ENCODE results near the gene ITGA8. TPM values are rescaled to one million over a fixed set of nuclear protein-coding genes. Genes with fewer than 3 reads are reported as not detected.
"Not testable (repeated sequence)": the region's sequence is repeated elsewhere in the genome, so short reads cannot be mapped to it uniquely, and the experiment has no call there.

The ITGA8 gene
- total RNA-seq, 1 donor from 2014 or later = not detected

DNA sequence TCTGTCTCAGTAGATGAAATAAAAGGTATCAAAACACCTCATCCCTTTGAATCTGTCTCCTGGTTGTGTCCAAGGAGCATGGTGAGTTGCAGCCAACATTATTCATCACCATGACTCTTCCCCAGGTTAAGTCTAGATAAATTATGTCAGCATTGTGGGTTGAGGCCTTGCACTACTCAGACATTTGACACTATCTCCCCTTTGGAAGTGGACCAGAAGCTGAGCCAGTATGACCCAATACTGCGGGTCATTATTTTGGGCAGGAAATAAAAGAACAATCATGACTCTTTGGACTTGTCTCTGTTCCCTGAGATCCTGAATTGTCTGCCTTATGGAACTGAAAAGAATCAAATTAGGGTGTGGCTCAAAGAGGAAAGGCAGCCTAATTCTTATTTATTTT is 180.5 kb downstream of the ITGA8 start:
- H3K4me3 Mint-ChIP-seq = no peak overlapping the region
- no peak for DNase-seq
- H3K9me3 Mint-ChIP-seq = no peaks in the 10 kb centered on the region
- H3K27ac Mint-ChIP-seq = no peak overlapping the region
- H3K4me1 Mint-ChIP-seq = no peaks in the 10 kb centered on the region
- H3K27me3 Mint-ChIP-seq = no peaks in the 10 kb centered on the region
- intact Hi-C loops (cut with micrococcal nuclease) = no loop called here
- H3K36me3 Mint-ChIP-seq (ENCODE audit: low read depth) = no peaks in the 10 kb centered on the region

DNA sequence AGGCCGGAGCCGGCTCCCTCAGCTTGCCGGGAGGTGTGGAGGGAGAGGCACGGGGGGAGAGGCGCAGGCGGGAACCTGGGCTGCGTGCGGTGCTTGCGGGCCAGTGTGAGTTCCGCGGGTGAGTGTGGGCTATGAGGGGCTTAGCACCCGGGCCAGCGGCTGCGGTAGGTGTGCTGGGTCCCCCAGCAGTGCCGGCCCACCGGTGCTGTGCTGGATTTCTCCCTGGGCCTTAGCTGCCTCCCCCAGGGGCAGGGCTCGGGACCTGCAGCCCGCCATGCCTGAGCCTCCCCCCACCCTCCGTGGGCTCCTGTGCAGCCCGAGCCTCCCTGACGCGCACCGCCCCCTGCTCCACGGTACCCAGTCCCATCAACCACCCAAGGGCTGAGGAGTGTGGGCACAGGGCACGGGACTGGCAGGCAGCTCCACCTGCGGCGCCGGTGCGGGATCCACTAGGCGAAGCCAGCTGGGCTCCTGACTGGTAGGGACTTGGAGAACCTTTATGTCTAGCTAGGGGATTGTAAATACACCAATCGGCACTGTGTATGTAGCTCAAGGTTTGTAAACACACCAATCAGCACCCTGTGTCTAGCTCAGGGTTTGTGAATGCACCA is 184.7 kb downstream of the ITGA8 start:
- intact Hi-C loops (cut with micrococcal nuclease); H3K4me1 Mint-ChIP-seq; DNase-seq; H3K36me3 Mint-ChIP-seq (ENCODE audit: low read depth); H3K27me3 Mint-ChIP-seq; H3K4me3 Mint-ChIP-seq; H3K27ac Mint-ChIP-seq; H3K9me3 Mint-ChIP-seq: not testable (repeated sequence)

DNA sequence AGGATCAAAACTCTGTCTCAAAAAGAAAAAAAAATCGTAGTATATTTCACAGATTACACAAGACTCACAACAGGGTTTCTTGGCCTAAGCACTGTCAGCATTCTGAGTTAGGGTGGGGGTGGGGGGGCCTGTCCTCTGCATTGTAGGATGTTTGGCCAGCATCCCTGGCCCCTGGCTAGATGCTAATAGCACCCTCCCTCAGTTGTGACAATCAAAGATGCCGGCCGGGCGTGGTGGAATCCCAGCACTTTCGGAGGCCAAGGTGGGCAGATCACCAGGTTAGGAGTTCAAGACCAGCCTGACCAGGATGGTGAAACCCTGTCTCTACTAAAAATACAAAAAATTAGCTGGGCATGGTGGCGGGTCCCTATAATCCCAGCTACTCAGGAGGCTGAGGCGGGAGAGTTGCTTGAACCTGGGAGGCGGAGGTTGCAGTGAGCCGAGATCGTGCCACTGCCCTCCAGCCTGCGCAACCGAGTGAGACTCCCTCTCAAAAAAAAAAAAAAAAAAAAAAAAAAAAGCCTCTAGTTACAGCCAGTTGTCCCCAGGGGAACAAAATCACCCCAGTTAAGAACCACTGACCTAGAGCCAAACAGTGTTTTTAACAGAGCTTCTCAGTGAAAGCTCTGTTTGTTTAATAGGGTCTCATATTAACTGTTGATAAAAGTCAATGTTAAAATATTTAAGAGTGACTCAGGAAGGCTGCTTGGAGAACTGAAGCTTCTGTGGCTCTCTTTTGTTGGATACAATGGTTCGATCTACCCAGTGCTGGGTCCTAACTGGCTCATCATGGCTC is 187.6 kb downstream of the ITGA8 start:
- intact Hi-C loops (cut with micrococcal nuclease) = no loop called here
- Mint-ChIP-seq H3K27ac (no peak overlapping the region), H3K4me1 (no peaks in the 10 kb centered on the region), H3K27me3 (peaks cover 1% of the 10 kb centered on the region), H3K9me3 (no peaks in the 10 kb centered on the region), H3K36me3 (ENCODE audit: low read depth) (no peaks in the 10 kb centered on the region), H3K4me3 (no peak overlapping the region)
- no peak for DNase-seq

DNA sequence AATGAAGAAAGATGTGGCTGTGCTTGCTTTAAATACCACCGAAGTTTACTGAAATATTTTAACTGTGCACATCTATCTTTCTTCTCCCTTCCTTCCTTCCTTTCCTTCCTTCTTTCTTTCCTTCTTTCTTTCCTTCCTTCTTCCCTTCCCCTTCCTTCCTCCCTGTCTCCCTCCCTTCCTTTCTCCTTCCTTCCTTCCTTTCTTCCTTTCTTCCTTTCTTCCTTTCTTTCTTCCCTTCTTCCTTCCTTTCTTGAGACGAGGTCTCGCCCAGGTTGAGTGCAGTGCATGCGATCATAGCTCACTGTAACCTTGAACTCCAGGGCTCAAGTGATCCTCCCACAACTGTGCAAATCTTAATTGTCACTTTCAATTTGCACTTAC is 190.9 kb downstream of the ITGA8 start:
- DNase-seq = no peak
- intact Hi-C loops (cut with micrococcal nuclease) = no loop called here
- Mint-ChIP-seq H3K27me3 (peaks cover 1% of the 10 kb centered on the region), H3K4me3 (no peak overlapping the region), H3K9me3 (no peaks in the 10 kb centered on the region), H3K36me3 (ENCODE audit: low read depth) (no peaks in the 10 kb centered on the region), H3K27ac (no peak overlapping the region), H3K4me1 (no peaks in the 10 kb centered on the region)

DNA sequence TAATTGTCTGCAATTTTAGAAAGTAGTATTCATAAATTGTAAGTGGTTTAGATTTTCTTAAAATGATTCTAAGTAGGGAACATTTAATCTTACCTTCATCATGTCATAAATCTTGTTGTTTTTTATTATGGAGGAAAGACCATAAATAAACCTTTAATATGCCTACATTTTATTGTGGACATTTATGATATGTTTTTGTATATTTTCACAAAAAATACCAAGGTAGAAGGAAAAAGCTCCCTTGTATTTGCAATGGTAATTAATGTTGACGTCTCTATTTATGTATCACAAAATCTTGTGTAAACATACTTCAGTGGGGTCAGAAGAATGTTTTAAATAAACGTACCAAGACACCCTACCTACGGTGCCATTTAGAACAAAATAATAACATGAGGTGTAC is 193.0 kb downstream of the ITGA8 start:
- H3K9me3 Mint-ChIP-seq = no peaks in the 10 kb centered on the region
- no peak overlapping the region for H3K27ac Mint-ChIP-seq
- DNase-seq = no peak
- intact Hi-C loops (cut with micrococcal nuclease) = no loop called here
- H3K27me3 Mint-ChIP-seq = peaks cover 1% of the 10 kb centered on the region
- no peaks in the 10 kb centered on the region for H3K36me3 Mint-ChIP-seq (ENCODE audit: low read depth)
- no peaks in the 10 kb centered on the region for H3K4me1 Mint-ChIP-seq
- H3K4me3 Mint-ChIP-seq = no peak overlapping the region

DNA sequence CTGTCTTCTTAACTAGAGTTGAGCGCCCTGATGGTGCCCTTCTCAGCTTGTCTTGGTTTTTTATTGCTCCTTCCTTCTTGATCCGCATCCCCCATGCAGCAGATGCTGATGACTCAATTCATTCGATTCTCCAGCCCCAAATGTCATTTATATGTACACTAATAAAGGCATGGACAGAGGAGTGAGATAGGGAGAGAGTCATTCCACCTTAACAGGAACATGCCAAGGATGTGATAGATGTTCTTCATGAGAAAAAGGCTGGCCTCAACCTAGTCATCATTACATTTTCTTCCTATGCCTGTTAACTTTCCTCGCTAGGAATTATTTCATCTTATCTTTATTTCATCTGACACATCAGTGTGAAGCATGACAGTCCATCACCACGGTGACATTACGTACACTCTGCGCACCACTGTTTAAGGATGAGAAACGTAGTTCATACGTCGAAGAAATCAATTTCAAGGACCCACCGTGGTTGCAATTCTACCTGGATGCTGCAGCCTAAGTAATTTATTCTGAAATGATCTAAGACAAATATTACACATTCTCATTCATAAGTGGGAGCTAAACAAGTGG is 198.3 kb downstream of the ITGA8 start:
- H3K27me3 Mint-ChIP-seq = peaks cover 2% of the 10 kb centered on the region
- no peaks in the 10 kb centered on the region for H3K4me1 Mint-ChIP-seq
- H3K4me3 Mint-ChIP-seq = no peak overlapping the region
- no peak for DNase-seq
- intact Hi-C loops (cut with micrococcal nuclease) = no loop called here
- H3K27ac Mint-ChIP-seq = no peak overlapping the region
- no peaks in the 10 kb centered on the region for H3K36me3 Mint-ChIP-seq (ENCODE audit: low read depth)
- H3K9me3 Mint-ChIP-seq = no peaks in the 10 kb centered on the region

DNA sequence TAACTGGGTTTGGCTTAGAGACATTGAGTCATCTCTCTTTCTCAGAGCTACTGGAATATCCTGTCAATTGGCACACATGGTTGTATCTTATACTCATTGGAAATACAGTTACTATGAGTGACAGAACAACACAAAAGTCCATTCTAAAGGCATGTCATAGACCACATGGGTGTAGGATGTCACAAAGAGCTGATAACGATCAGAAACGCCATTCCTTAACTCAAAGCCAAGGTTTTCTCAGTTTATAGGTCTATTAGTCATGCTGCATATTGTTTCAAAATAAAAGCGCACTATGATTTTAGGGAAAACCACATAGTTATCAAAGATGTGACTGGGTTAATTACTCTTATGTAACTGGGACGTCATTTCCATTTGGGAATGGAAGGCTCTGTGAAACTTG is 201.5 kb downstream of the ITGA8 start:
- no peaks in the 10 kb centered on the region for H3K9me3 Mint-ChIP-seq
- peaks cover 2% of the 10 kb centered on the region for H3K27me3 Mint-ChIP-seq
- intact Hi-C loops (cut with micrococcal nuclease) = no loop called here
- H3K36me3 Mint-ChIP-seq (ENCODE audit: low read depth) = no peaks in the 10 kb centered on the region
- no peak overlapping the region for H3K4me3 Mint-ChIP-seq
- H3K4me1 Mint-ChIP-seq = no peaks in the 10 kb centered on the region
- H3K27ac Mint-ChIP-seq = no peak overlapping the region
- DNase-seq = no peak

DNA sequence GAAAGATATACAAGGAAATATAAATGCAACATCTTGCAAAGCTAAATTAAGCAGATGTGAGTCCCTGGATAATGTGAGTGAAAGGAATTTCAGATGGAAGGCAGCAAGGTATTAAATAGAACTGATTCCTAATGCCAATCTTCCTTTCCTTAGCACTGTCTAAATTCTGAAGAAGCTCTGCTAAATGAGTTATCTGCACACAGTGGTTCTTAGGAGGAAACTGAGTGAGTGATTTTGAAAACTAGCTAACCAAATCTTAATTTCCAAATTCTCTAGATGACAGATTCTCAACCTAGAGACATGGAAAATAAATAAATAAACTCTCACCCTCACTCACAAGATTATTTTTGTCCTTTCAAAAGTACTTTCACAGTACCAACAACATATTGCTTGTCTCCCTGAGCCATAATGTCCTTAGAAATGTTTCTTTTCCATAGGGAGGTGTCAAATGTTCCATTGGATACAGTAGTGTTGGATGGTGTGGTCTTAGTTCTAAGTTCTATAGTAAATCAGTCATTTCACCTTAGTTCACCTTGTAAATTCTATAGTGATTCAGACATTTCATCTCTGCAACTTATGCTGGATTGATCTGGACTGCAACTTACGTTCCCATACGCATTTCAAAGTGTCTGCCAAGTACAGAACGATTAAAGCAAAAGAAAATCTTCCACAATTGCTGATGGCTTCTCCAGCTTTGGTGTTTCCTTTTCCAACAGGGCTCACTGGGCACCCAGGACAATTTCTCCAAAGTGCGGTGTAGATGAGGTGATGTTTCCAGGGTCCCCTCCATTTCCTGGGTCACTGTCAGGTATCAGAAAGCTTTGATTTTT is 203.3 kb downstream of the ITGA8 start:
- Mint-ChIP-seq H3K27me3 (peaks cover 4% of the 10 kb centered on the region), H3K4me1 (no peaks in the 10 kb centered on the region), H3K9me3 (no peaks in the 10 kb centered on the region), H3K27ac (no peak overlapping the region), H3K36me3 (ENCODE audit: low read depth) (no peaks in the 10 kb centered on the region), H3K4me3 (no peak overlapping the region)
- intact Hi-C loops (cut with micrococcal nuclease) = no loop called here
- no peak for DNase-seq

DNA sequence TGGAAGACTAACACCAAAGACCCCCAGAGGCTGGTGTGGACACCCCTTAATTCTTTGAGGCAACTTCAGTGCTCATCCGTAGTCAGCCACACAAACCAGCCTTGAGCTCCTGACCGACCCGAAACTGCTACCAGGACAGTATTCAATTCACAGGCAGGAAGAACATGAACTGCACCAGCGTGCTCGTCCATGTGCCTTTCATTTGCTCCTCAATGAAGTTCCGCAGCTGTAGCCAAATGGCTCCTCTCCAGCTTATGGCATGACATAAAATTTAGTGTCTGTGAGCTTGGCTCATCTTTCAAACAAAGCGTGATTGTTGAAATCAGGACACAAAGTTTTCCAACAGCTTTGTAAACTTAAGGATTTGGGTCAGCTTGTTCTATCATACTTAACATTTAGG is 204.5 kb downstream of the ITGA8 start:
- DNase-seq = no peak
- Mint-ChIP-seq H3K4me3 (no peak overlapping the region), H3K36me3 (ENCODE audit: low read depth) (no peaks in the 10 kb centered on the region), H3K27me3 (peaks cover 2% of the 10 kb centered on the region), H3K4me1 (no peaks in the 10 kb centered on the region), H3K9me3 (no peaks in the 10 kb centered on the region), H3K27ac (no peak overlapping the region)
- intact Hi-C loops (cut with micrococcal nuclease) = no loop called here

DNA sequence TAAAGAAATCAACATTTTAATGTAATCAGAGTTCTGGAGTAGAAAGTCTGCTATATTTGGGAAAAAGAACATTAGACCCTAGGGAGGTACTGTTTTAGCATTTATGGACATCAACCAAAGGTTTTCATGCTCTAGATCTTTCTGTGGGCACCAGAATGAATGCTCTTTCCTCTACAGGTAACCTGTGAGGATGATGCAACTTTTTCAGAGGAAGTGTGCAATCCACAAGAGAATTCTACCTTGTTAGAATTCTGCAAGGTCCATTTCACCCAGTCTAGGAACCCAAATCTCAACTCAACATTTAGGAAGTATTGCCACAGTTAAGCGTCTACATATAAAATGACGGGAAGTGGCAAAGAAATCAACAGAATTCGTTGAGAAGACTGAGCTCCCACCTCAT is 208.8 kb downstream of the ITGA8 start:
- intact Hi-C loops (cut with micrococcal nuclease) = no loop called here
- Mint-ChIP-seq H3K4me3 (no peak overlapping the region), H3K27ac (no peak overlapping the region), H3K9me3 (no peaks in the 10 kb centered on the region), H3K4me1 (no peaks in the 10 kb centered on the region), H3K36me3 (ENCODE audit: low read depth) (no peaks in the 10 kb centered on the region), H3K27me3 (peaks cover 12% of the 10 kb centered on the region)
- DNase-seq = no peak

DNA sequence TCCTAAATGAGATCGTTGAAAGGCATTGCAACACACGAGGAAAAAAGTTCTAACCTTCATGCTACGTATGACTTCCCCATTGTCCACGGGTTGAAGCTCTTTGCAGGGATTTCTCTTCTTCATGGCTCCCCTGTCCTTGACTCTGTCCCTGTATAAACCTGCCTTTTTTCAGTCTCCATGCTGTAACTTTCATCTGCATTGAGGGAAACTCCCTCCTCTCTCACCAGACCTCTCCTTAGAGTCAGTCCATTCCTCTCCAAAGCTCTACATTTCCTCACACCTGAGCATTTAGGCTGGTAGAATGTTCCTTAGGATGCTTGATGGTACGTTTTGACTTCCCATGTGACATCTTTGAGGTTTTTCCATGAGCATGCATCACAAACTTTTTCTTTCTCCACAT is 214.4 kb downstream of the ITGA8 start:
- DNase-seq = no peak
- peaks cover 7% of the 10 kb centered on the region for H3K4me1 Mint-ChIP-seq
- peaks cover 28% of the 10 kb centered on the region for H3K27me3 Mint-ChIP-seq
- no peak overlapping the region for H3K27ac Mint-ChIP-seq
- no peaks in the 10 kb centered on the region for H3K36me3 Mint-ChIP-seq (ENCODE audit: low read depth)
- H3K9me3 Mint-ChIP-seq = no peaks in the 10 kb centered on the region
- H3K4me3 Mint-ChIP-seq = no peak overlapping the region
- intact Hi-C loops (cut with micrococcal nuclease) = no loop called here

DNA sequence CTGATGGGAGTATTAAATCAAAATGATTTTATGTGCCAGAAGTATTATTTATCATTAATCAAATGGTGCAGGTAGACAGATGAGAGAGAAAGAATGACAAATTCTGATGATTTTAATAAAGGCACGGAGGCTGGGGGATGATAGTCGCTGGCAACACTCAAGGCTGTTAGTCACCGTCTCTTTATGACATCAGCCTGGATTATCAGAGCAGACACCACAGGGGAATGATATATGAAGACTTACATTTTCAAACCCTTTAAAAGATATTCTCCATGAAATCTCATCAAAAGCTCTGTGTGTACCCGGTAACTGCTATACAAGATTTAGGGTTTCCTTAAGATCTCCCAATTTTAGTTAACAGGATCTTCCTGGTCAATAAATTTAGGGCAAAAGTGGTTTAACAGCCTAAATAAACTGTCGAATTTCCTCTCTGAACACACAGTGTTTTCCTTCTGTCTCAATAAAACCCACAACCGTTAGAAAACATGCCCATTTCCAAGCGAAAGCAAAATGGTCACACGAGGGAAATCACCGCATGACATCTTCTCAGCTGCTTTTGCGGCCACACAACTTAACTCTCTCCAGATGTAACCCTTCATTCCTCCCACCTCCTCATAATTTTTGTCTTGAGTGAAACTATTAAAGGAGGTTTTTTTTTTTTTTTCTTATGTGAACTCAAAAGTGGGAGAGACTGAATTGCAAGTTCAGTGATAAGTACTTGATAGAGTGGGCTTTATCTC is 215.5 kb downstream of the ITGA8 start:
- intact Hi-C loops (cut with micrococcal nuclease) = no loop called here
- no peak overlapping the region for H3K4me3 Mint-ChIP-seq
- peaks cover 7% of the 10 kb centered on the region for H3K4me1 Mint-ChIP-seq
- H3K27ac Mint-ChIP-seq = peak overlapping the region; percentile 5
- H3K9me3 Mint-ChIP-seq = no peaks in the 10 kb centered on the region
- H3K27me3 Mint-ChIP-seq = peaks cover 29% of the 10 kb centered on the region
- H3K36me3 Mint-ChIP-seq (ENCODE audit: low read depth) = no peaks in the 10 kb centered on the region
- DNase-seq = no peak

DNA sequence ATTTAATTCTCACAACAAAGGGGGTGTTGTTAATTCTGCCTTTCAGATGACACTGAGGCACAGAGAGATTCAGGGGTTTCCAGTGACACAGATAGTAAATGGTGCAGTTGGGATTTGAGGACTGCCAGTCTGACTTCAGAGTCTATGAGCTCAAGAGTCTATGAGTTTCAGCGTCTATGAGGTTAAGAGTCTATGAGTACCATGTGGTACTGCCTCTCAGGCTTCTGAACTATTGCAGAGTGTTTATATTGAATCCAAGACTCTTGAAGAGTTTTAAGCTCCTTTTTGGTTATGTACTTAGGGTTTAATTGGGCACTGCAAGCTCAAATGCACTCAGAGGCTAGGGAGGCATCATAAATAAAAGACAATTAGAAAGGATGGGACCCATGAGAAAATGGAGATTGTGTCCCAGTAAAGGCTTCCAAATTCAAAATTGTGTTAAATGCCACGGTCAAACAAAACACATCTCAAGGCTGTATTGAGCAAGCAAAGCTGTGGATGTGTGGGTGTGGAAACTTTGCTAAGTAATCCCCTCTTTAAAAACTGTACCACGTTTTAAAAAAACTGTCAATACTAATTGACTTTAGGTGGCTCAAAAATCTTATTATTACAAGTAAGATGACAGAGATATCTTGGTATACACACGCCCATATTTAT is 224.7 kb downstream of the ITGA8 start:
- H3K4me3 Mint-ChIP-seq = no peak overlapping the region
- no peaks in the 10 kb centered on the region for H3K36me3 Mint-ChIP-seq (ENCODE audit: low read depth)
- no peaks in the 10 kb centered on the region for H3K4me1 Mint-ChIP-seq
- DNase-seq = no peak
- H3K9me3 Mint-ChIP-seq = no peaks in the 10 kb centered on the region
- H3K27me3 Mint-ChIP-seq = no peaks in the 10 kb centered on the region
- intact Hi-C loops (cut with micrococcal nuclease) = no loop called here
- H3K27ac Mint-ChIP-seq = no peak overlapping the region
